NCI-H446 treated with DMSO at 0.1 percent for 48 hours (cell line): ENCODE measurements around the gene GRK5.
"Not testable (repeated sequence)": the region's sequence is repeated elsewhere in the genome, so short reads cannot be mapped to it uniquely, and the experiment has no call there.

Source experiments
- DNase-seq: peaks from one replicate; lab custom pipeline; 2025; lab: John Stamatoyannopoulos, UW

The GRK5 gene

GRCh38 chr10:119207366-119207666 lies at the start of gene GRK5:
TSS of gene GRK5 (plus strand) at chr10:119207571. CDS start at chr10:119207918, 347 bp downstream.
- DNase-seq = peak; percentile 80

GRCh38 chr10:119159332-119159731 lies 48.0 kb upstream of the GRK5 start:
- no peak for DNase-seq

DNA sequence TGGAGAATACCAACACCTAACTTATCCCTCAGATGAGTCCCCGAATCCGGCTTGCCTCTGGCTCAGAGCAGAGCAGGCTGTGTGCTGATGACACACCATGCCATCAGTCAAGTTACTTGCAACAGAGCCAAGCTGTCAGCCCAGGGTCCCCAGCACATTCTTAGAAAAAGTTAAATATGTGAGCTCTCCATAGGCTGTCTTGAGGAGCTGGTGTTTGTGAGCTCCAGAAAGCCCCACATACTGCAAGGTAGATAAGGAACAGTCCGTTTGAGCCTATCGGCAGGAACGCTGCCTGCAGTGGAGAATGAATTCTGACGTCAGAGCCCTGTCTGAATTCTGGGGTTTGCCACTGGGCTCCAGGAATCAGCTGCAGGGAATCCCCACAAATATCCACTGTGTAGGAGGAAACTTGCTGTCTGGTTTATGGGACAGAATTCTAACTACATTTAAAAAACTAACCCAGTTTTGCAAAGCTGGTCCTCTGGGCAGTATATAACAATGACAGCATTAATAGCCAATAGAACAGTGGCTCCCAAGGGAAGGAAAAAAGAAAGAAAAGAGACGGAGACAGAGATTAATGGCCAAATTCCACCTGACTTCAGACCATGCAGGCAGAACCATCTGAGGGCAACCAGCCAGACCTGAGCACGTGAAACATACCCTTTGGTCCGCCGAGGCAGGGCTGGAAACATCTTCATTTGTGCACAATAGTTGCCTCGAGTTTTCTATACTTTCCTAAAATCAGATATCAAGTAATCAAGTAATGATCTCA lies 45.5 kb upstream of the GRK5 start:
- no peak for DNase-seq

- DNase-seq = no peak
These were observed 44.8 kb upstream of the GRK5 start for GRCh38 chr10:119162452-119163092.

DNA sequence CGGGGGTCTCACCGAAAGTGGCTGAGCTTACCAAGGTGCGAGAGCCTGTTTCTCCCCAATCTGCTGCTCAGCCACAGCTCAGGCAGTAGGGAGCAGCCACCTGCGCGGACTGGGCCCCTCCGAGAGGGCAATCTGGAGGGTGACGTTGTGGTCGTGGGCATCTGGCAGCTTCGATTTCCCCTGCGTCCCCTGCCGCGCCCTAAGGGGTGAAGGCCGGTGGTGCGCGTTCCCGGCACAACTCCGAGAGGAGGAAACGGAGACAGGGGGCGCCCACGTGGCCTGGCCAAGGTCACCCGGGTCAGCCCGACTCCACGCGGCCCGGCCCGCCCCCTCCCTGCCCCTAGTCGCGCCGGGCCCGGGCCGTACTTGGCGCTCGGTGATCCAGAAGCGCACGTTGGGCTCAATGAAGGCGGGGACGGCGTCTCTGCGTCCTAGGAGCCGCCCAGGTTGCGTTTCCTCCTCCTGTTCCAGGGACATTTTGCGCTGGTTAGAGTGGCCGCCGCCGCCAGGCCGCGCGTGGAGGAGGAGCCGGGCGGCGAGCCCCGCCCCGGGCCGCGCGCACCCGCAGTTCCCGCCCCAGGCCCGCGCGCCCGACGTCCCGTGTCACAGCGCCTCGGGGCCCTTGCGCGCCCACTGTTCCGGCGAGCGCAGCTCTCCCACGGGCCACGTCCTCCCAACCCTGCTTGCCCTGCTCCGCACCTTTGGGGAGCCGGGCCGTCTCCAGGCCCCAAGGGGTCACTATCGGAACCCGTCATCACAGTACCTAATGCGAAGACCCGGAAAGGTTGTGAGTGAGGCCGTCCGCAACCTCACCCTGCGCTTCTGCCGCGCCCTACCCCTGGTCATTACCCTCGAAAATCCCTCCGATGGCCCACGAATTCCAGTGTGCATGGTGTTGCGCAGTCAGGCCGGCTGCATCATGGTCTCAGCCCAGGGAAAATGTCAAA lies 41.9 kb upstream of the GRK5 start, which contains the start of gene SFXN4:
SFXN4 (minus strand) TSS at position 544 of the 947 bp plus-strand sequence; CDS start at position 477, 67 bp downstream.
- DNase-seq = peak; percentile 0

GRCh38 chr10:119166118-119166500 lies 41.3 kb upstream of the GRK5 start:
- DNase-seq = no peak

DNA sequence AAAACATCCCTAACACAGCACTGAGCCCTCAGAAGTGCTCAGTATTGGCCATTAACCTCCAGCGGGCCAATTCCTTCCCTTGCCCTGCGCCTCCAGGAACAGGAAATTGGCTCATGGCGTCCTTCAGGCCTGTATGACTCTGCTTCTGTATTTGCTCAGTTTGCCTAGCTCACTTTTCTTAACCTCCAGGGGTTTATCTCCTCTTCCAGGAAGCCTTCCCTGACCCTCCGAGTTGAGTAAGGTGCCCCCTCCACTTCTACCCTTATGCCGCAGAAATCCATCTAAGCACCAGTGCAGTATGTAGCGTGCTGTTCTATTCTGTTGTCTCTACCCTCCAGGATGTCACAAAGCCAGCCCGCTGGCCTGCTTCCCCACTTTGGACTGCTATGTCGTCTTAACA lies 40.8 kb upstream of the GRK5 start:
- no peak for DNase-seq

- no peak for DNase-seq
These were observed 40.3 kb upstream of the GRK5 start for GRCh38 chr10:119167041-119167440.

GRCh38 chr10:119174109-119174508 lies 33.3 kb upstream of the GRK5 start:
- DNase-seq = no peak

- DNase-seq = no peak
These were observed 31.2 kb upstream of the GRK5 start for GRCh38 chr10:119176166-119176565.

GRCh38 chr10:119177708-119178371 lies 29.5 kb upstream of the GRK5 start:
- no peak for DNase-seq

DNA sequence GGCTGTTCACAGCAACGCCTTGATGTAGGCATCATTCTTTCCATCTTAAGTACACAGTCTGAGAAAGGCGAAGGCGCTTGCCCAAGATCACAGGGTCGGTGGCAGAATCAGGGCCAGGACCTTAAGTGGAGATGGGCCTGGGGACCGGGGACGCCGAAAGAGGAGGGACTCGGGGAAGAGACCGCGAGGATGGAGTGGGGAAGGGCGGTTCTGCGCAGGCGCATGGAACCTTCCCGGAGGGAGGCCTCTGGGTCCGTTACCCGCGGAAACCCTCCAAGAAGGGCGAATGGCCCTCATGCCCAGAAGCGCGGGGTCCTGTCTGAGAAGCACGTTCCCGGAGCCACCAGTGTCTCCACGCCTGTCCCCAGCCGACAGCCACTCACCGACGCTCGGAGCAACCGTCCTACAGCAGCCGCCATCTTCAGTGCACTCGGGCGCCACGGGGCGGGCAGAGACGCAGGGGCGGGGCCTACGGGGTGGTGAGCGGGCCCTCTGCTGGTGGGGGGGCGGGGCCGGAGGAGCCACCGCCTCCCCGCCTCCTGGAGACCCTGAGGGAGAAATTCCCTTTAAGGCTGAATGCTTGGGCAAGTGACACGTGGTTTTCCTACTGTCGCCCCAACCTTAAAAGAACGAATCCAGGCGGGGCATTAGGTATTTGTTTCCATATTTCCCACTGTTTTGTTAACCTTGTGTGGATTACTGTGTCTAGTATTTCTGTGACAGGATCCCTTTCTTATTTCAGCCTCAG lies 28.8 kb upstream of the GRK5 start, which contains the start of gene PRDX3:
PRDX3 (minus strand) TSS at position 441 of the 748 bp plus-strand sequence; CDS start at position 419, 22 bp downstream.
- peak; percentile 55 for DNase-seq

DNA sequence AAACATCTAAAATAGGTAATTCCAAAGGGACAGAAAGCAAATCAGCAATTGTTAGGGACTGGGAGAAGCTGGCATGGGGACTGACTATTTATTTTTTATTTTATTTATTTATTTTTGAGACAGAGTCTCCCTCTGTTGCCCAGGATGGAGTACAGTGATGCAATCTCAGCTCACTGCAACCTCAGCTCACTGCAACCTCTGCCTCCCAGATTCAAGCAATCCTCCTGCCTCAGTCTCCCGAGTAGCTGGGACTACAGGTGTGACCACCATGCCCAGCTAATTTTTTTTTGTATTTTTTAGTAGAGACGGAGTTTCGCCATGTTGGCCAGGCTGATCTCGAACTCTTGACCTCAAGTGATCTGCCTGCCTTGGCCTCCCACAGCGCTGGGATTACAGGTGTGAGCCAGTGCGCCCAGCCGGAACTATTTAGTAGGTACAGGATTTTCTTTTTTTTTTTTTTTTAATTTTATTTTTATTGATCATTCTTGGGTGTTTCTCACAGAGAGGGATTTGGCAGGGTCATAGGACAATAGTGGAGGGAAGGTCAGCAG lies 26.4 kb upstream of the GRK5 start:
- DNase-seq = not testable (repeated sequence)

- no peak for DNase-seq
These were observed 23.5 kb upstream of the GRK5 start for GRCh38 chr10:119183664-119184412.

DNA sequence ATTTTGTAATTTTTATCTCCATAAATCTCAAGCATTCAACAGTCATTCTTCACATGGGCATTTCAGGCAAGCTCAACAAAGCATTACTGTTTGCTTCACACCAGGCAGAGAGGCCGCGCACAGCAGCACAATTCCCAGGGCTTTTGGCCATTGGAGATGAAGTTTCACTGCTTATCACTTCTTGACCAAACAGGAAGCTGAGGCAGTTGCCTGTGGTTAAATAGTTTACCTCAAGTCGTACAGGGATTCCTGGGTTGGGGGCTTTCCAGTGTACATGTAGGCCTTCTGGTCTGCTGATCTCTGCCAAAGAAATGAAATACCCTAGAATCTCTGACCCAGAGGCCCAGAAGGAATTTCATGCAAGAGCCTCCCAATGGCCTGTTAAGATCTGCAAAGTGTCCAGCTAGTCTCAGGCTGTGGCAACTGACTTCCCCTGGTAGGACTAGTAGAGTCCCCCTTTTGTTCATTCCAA lies 17.5 kb upstream of the GRK5 start:
- DNase-seq = no peak

- DNase-seq = no peak
These were observed 17.0 kb upstream of the GRK5 start for GRCh38 chr10:119190353-119190752.

DNA sequence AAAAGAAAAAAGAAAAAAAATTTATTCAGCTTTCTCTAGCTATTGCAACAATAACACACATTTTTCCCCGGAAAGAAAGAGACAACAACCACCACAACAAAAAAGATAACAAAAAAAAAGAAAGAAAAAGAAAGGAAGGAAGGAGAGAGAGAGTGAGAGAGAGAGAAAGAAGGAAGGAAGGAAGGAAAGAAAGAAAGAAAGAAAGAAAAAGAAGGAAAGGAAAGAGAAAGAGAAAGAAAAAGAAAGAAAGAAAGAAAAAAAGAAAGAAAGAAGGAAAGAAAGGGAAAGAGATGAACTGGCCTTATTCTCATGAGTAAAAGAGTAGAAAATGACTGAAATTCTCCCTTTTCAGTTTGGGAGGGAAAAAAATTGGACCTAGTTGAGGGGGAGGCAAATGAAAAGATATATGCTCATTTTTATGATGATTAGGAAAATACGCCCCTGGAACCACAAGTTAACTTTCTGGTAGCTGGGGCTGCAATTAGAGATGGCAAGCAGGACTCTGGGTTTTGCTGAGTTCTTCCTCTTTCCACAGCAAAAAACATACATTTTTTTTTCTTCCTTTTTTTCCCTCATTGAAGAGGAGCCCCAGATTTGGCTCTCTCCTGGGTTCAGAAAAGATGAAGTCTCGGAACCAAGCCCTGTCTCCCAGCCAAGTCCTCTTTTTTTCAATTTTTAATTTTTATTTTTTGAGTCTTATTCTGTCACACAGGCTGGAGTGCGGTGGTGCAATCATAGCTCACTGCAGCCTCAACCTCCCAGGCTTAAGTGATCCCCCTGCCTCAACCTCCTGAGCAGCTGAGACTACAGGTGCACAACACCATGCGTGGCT lies 16.2 kb upstream of the GRK5 start:
- no peak for DNase-seq

- no peak for DNase-seq
These were observed 15.5 kb upstream of the GRK5 start for GRCh38 chr10:119191881-119192280.

DNA sequence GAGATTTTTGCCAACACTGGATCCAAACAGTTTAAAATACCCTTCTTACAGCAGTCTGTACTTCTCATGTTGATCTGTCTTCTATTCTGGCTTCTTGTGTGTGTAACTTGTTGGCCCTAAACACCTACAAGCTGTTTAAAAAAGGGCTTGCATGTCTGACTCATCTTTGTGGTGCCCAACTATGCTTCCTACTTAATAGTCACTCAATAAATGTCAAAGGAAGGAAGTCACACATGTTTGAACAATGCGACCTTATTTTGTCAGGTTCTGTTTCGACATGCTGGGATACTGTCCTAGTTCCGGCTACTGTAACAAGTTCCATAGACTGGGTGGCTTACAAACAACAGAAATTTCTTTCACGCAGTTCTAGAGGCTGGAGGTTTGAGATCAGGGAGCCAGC lies 9.4 kb upstream of the GRK5 start:
- no peak for DNase-seq
